ENCODE measurements around the gene EXOC6. TPM values are rescaled to one million over a fixed set of nuclear protein-coding genes. Genes with fewer than 3 reads are reported as not detected.

The EXOC6 gene
- total RNA-seq, 3 donors from 2014 or later (not counting 1 experiment from before 2014, with no cell fraction given), result 12.1 to 18.2 (median 16.1) TPM

DNA sequence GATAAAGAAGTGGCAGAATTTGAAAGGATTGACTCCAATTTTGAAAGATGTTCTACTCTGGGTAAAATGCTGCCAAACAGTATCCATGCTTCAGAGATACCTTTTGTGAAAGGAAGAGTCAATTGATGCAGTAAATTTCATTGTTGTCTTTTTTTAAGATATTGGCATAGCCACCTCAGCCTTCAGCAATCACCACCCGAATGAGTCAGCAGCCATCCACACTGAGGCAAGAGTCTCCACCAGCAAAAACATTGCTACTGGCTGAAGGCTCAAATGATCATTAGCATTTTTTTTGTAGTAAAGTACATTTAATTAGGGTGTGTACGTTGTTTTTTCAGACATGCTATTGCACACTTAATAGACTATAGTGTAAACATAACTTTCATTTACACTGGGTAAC is 180.6 kb downstream of the EXOC6 start:
- intact Hi-C loops (cut with micrococcal nuclease), result no loop called here
- no peak overlapping the region for H3K27ac Mint-ChIP-seq
- Histone ChIP-seq H3K4me3 (ENCODE audit: low read length) (no peak overlapping the region), H3K27me3 (ENCODE audit: control insufficient read depth, insufficient read depth, low read length) (no peaks in the 10 kb centered on the region), H3K4me1 (ENCODE audit: control insufficient read depth, insufficient read depth, low read length) (no peaks in the 10 kb centered on the region), H3K36me3 (ENCODE audit: control insufficient read depth, insufficient read depth, low read length) (no peaks in the 10 kb centered on the region), H3K9me3 (ENCODE audit: control insufficient read depth, insufficient read depth, low read length) (no peaks in the 10 kb centered on the region), H3K27ac (ENCODE audit: low read length) (no peak overlapping the region)
- no peak overlapping the region for H3K4me3 Mint-ChIP-seq
- DNase-seq (no peak), ATAC-seq (no peak)
- no peaks in the 10 kb centered on the region for H3K9me3 Mint-ChIP-seq
- H3K4me1 Mint-ChIP-seq, result no peaks in the 10 kb centered on the region
- no peaks in the 10 kb centered on the region for H3K27me3 Mint-ChIP-seq (ENCODE audit: low read depth in 2 of 2)
- no peak for TF ChIP-seq CTCF (IDR thresholded peaks at IDR 0.05)
- 100% methylated on average over 1 of the region's 2 CpGs for WGBS (ENCODE audit: insufficient coverage)
- peaks cover 10% of the 10 kb centered on the region for H3K36me3 Mint-ChIP-seq

DNA sequence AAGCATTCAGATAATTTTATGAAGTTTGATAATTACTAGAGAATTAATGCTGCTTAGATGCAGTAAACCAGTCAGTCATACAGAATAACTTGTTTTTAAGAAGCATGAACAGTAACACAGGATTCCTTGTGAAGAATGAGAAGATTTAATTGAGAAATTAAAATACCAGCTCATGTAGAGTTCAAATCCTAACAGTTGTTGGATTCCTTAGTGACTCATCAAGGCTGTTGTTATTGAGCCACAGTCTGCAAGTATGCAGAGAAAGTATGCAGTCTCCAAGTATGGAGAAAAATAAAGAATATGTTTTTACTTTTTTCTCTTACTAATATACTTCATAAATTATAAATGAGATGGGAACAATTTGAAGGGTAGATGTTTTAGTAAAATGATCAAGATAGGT is 182.1 kb downstream of the EXOC6 start:
- intact Hi-C loops (cut with micrococcal nuclease), result no loop called here
- DNase-seq, result no peak
- no peaks in the 10 kb centered on the region for H3K4me1 ChIP-seq (ENCODE audit: control insufficient read depth, insufficient read depth, low read length)
- no peaks in the 10 kb centered on the region for H3K27me3 ChIP-seq (ENCODE audit: control insufficient read depth, insufficient read depth, low read length)
- Mint-ChIP-seq H3K27ac (no peak overlapping the region), H3K27me3 (ENCODE audit: low read depth in 2 of 2) (no peaks in the 10 kb centered on the region), H3K4me1 (no peaks in the 10 kb centered on the region), H3K36me3 (peaks cover 10% of the 10 kb centered on the region), H3K9me3 (no peaks in the 10 kb centered on the region), H3K4me3 (no peak overlapping the region)
- H3K36me3 ChIP-seq (ENCODE audit: control insufficient read depth, insufficient read depth, low read length), result no peaks in the 10 kb centered on the region
- H3K9me3 ChIP-seq (ENCODE audit: control insufficient read depth, insufficient read depth, low read length), result no peaks in the 10 kb centered on the region
- no peak for ATAC-seq
- no peak overlapping the region for H3K4me3 ChIP-seq (ENCODE audit: low read length)
- H3K27ac ChIP-seq (ENCODE audit: low read length), result no peak overlapping the region
- TF ChIP-seq CTCF (IDR thresholded peaks at IDR 0.05), result no peak

- Mint-ChIP-seq H3K4me3 (no peak overlapping the region), H3K27me3 (ENCODE audit: low read depth in 2 of 2) (no peaks in the 10 kb centered on the region)
Measured at GRCh38 chr10:93032105-93032808, 183.9 kb downstream of the EXOC6 start.

More at GRCh38 chr10:93032105-93032808, 183.9 kb downstream of the EXOC6 start:
- H3K4me1 Mint-ChIP-seq, result no peaks in the 10 kb centered on the region
- H3K36me3 ChIP-seq (ENCODE audit: control insufficient read depth, insufficient read depth, low read length), result no peaks in the 10 kb centered on the region
- H3K9me3 ChIP-seq (ENCODE audit: control insufficient read depth, insufficient read depth, low read length), result no peaks in the 10 kb centered on the region
- H3K27me3 ChIP-seq (ENCODE audit: control insufficient read depth, insufficient read depth, low read length), result no peaks in the 10 kb centered on the region
- H3K4me1 ChIP-seq (ENCODE audit: control insufficient read depth, insufficient read depth, low read length), result no peaks in the 10 kb centered on the region
- H3K27ac Mint-ChIP-seq, result no peak overlapping the region
- no peak for TF ChIP-seq CTCF (IDR thresholded peaks at IDR 0.05)
- ATAC-seq (no peak), DNase-seq (no peak)
- 84% methylated on average over 5 of the region's 5 CpGs for WGBS (ENCODE audit: insufficient coverage)
- H3K4me3 ChIP-seq (ENCODE audit: low read length), result no peak overlapping the region
- H3K27ac ChIP-seq (ENCODE audit: low read length), result no peak overlapping the region
- H3K36me3 Mint-ChIP-seq, result peaks cover 3% of the 10 kb centered on the region
- H3K9me3 Mint-ChIP-seq, result no peaks in the 10 kb centered on the region
- intact Hi-C loops (cut with micrococcal nuclease), result no loop called here
